ENCODE measurements around the gene ZAR1L.
"Not testable (repeated sequence)": the region's sequence is repeated elsewhere in the genome, so short reads cannot be mapped to it uniquely, and the experiment has no call there.

ZAR1L gene, protein sequence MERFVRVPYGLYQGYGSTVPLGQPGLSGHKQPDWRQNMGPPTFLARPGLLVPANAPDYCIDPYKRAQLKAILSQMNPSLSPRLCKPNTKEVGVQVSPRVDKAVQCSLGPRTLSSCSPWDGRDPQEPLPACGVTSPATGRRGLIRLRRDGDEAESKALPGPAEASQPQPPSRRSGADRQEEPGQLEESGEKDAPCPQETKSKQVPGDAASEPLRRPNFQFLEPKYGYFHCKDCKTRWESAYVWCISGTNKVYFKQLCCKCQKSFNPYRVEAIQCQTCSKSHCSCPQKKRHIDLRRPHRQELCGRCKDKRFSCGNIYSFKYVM

DNA sequence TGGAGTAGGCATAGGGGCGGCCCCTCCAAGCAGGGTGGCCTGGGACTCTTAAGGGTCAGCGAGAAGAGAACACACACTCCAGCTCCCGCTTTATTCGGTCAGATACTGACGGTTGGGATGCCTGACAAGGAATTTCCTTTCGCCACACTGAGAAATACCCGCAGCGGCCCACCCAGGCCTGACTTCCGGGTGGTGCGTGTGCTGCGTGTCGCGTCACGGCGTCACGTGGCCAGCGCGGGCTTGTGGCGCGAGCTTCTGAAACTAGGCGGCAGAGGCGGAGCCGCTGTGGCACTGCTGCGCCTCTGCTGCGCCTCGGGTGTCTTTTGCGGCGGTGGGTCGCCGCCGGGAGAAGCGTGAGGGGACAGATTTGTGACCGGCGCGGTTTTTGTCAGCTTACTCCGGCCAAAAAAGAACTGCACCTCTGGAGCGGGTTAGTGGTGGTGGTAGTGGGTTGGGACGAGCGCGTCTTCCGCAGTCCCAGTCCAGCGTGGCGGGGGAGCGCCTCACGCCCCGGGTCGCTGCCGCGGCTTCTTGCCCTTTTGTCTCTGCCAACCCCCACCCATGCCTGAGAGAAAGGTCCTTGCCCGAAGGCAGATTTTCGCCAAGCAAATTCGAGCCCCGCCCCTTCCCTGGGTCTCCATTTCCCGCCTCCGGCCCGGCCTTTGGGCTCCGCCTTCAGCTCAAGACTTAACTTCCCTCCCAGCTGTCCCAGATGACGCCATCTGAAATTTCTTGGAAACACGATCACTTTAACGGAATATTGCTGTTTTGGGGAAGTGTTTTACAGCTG, at the start of gene ZAR1L, which contains the start of gene BRCA2:
ZAR1L (minus strand) TSS at position 126 of the 790 bp plus-strand sequence. CDS start 3,438 bp downstream, outside the sequence.
BRCA2 (plus strand) TSS at position 271 of the 790 bp plus-strand sequence. CDS start 953 bp downstream, outside the sequence.
- peak; percentile 91 for DNase-seq

DNA sequence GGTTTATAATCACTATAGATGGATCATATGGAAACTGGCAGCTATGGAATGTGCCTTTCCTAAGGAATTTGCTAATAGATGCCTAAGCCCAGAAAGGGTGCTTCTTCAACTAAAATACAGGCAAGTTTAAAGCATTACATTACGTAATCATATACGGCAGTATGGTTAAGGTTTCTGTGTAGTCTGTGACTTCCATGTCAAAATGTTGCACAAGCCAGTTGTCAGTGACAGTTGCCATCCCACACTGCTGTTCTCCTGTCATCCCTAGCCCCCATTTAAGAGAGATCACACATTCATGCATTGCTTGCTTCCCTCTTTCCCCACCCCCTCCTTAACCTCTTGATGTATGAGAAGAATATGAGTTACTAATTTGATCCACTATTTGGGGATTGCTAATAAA, 47.4 kb upstream of the ZAR1L start:
- DNase-seq, result no peak

DNA sequence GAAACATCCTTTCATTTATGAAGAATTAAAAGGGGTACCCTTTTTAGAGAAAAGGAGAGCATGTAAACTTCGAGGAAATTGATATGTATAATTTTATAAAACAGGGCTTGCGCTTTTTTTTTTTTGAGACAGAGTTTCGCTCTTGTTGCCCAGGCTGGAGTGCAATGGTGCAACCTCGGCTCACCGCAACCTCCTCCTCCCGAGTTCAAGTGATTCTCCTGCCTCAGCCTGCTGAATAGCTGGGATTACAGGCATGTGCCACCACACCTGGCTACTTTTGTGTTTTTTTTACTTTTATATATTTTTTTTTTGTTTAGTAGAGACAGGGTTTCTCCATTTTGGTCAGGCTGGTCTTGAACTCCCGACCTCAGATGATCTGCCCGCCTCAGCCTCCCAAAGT, 40.8 kb upstream of the ZAR1L start:
- DNase-seq, result not testable (repeated sequence)

DNA sequence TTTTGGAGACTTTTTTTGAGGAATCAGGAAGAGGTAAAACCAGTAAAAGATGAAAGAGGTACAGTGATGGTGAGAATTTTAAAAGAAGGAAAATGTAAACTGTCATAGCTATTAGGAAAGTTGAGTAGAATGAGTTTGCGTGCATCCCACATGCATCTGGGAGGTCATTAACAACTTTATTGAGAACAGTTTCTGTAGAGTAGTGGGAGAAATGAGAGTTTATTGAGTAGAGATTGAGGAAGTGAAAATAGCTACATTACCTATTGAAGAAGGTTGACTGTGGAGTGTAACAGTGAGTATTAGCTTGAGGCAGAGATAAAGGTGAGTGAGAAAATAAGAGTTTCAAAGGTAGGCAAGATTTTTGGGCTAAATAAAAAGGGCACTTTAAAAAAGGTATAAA, 38.9 kb upstream of the ZAR1L start:
- no peak for DNase-seq

DNA sequence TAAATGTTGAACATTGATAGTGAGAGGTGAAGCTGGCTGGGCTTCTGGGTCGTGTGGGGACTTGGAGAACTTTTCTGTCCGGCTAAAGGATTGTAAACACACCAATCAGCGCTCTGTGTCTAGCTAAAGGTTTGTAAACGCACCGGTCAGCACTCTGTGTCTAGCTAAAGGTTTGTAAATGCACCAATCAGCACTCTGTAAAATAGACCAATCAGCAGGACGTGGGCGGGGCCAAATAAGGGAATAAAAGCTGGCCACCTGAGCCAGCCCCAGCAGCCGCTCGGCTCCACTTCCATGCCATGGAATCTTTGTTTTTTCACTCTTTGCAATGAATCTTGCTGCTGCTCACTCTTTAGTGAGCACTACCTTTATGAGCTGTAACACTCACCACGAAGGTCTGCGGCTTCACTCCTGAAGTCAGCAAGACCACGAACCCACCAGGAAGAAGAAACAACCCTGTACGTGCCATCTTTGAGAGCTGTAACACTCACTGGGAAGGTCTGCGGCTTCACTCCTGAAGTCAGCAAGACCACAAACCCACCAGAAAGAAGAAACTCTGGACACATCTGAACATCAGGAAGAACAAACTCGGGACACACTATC, 35.8 kb upstream of the ZAR1L start:
- not testable (repeated sequence) for DNase-seq

DNA sequence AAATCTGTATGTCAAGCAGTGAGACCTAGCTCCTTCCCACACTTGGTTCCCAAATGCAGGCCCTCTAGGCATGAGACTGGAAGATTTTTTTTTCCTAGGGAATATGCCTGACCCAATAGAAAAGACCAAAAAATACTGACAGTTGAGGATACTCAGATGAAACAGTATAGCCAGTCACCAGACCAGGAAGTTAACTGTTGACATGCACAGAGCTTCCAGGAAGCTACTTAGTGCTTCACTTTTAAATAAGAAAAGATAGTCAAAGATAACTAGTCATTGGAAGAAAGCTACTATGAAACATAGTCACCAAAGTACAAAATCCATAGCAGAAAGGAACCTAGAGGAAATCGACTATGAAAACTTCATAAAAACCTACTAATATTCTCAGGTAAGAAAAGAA, 32.5 kb upstream of the ZAR1L start:
- no peak for DNase-seq

DNA sequence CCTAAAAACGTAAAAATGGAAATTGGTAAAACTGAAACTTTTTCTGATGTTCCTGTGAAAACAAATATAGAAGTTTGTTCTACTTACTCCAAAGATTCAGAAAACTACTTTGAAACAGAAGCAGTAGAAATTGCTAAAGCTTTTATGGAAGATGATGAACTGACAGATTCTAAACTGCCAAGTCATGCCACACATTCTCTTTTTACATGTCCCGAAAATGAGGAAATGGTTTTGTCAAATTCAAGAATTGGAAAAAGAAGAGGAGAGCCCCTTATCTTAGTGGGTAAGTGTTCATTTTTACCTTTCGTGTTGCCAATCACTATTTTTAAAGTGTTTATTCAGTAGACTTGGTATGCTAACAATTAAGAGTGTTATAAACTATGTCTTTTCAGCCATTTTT, 25.8 kb upstream of the ZAR1L start:
- DNase-seq, result no peak

DNA sequence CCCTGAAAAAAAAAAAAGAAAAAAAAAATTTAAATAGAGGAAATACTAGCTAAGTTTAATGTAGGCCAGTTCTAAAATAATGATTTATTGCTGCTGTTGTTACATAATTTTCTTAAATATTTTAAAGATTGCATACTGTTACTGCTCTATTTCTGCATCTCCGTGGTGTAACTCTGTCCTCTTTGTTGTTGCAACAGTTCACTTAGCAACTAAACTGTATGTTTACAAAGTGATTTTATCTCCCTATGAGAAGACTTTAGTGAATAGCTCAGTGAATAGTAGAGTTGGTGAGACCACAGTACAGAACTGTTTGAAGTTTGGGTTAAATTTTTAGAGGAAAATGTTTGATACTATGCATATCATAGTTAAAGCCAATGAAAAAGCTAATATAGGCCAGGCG, 19.5 kb upstream of the ZAR1L start:
- DNase-seq, result no peak

DNA sequence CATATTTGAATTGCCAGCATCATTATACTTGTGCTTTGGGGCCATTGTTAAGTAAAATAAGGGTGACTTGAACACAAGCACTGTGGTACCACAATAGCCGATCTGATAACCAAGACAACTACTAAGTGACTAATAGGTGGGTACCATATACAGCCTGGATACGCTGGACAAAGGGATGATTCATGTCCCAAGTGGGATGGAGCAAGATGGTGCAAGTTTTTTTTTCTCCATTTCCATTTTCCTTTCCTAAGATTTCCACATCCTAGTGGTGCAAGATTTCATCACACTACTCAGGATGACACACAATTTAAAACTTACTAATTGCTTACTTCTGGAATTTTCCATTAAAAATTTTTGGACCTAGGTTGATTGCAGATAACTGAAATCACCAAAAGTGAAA, 15.3 kb upstream of the ZAR1L start:
- DNase-seq, result no peak

DNA sequence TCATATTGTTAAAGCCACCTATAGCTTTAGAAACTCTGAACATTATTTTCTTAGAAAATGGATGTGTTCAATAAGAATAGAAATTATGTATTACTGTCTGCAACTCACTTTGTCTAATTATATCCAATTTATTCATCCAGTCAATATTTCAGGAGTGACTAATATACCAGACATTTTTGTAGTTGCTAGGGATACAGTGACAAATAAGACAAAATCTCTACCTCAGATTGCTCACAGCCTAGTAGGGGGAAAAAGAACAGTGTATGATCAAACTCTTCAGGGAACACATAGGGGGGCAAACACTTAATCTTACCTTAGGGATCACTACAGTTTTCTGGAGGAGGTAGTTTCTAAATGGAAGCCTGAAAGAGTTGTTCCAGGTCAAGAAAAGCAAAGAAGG, 8.7 kb upstream of the ZAR1L start:
- no peak for DNase-seq

DNA sequence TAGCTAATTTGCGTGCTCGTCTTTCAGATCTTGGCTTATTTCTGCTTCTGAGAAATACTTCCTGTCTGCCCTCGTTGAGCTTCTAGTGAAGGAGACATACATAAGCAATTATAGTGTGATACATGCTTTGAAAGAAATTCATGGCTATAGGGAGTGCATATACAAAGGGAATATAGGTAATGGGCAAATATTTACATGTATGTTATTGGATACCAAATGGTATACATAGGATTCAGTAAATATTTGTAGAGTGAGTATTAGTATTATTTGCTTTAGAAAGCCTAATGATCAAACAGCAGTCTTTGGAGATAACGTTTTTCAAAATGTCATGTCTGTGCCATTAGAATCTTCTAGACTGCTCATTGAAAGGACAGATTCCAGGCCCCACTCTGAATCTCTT, 5.4 kb upstream of the ZAR1L start:
- DNase-seq, result no peak

DNA sequence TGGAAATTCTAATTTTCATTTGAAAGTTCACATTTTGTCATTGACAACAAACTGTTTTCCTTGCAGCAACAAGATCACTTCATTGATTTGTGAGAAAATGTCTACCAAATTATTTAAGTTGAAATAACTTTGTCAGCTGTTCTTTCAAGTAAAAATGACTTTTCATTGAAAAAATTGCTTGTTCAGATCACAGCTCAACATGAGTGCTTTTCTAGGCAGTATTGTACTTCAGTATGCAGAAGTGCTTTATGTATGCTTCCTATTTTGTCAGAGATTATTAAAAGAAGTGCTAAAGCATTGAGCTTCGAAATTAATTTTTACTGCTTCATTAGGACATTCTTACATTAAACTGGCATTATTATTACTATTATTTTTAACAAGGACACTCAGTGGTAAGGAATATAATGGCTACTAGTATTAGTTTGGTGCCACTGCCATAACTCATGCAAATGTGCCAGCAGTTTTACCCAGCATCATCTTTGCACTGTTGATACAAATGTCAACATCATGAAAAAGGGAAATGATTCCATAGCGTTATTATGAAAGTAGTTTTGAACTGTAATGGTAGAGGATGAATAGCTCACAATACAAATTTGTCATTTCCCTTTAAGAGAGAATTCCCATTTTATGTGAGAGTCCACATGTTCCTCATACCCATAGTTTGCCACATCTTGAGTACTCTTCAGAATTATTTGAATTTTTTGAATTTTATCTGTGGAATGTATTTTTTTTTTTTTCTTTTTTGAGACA, 2.7 kb upstream of the ZAR1L start:
- DNase-seq, result no peak

DNA sequence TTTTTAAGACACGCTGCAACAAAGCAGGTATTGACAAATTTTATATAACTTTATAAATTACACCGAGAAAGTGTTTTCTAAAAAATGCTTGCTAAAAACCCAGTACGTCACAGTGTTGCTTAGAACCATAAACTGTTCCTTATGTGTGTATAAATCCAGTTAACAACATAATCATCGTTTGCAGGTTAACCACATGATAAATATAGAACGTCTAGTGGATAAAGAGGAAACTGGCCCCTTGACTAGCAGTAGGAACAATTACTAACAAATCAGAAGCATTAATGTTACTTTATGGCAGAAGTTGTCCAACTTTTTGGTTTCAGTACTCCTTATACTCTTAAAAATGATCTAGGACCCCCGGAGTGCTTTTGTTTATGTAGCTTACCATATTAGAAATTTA, 1.3 kb upstream of the ZAR1L start:
- DNase-seq, result no peak

DNA sequence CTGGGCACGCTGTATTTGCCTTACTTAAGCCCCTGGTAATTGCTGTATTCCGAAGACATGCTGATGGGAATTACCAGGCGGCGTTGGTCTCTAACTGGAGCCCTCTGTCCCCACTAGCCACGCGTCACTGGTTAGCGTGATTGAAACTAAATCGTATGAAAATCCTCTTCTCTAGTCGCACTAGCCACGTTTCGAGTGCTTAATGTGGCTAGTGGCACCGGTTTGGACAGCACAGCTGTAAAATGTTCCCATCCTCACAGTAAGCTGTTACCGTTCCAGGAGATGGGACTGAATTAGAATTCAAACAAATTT, 821 bp upstream of the ZAR1L start:
- DNase-seq, result no peak

DNA sequence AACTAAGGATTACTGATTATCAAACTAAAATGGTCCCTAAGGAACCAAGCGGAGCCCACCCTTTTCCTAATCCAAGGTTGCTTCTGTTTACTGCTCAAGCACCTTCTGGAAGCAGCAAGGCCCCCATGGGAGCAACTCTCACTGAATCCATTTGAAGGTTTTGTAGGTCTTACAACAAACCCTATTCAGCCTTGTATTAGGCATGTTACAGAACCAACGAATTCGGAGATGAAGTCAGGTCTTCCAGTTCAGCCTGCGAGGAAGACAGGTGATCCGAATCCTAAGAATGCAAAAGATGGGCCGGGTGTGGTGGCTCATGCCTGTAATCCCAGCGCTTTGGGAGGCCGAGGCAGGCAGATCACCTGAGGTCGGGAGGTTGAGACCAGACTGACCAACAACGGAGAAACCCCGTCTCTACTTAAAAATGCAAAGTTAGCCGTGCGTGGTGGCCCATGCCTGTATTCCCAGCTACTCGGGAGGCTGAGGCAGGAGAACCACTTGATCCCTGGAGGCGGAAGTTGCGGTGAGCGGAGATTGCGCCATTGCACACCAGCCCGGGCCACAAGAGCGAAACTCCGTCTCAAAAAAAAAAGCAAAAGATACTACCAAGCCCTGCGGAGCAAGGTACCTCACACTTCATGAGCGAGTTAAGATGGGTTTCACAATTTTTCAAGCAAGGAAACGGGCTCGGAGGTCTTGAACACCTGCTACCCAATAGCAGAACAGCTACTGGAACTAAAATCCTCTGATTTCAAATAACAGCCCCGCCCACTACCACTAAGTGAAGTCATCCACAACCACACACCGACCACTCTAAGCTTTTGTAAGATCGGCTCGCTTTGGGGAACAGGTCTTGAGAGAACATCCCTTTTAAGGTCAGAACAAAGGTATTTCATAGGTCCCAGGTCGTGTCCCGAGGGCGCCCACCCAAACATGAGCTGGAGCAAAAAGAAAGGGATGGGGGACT, 609 bp downstream of the ZAR1L start:
- no peak for DNase-seq

DNA sequence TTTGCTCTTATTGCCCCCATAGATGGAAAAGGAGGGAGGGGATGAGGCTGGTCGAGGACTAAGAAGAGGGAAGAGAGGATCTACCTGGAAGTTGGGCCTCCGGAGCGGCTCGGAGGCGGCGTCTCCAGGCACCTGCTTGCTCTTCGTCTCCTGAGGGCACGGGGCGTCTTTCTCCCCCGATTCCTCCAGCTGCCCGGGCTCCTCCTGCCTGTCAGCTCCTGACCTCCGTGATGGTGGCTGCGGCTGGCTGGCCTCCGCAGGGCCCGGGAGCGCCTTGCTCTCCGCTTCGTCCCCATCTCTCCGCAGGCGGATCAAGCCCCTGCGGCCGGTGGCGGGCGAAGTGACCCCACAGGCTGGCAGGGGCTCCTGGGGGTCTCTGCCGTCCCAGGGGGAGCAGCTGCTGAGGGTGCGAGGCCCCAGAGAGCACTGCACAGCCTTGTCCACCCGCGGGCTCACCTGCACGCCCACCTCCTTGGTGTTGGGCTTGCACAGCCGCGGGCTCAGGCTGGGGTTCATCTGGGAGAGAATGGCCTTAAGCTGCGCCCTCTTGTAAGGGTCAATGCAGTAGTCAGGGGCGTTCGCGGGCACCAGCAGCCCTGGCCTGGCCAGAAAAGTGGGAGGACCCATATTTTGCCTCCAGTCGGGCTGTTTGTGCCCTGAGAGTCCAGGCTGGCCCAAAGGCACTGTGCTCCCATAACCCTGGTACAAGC, 3.8 kb downstream of the ZAR1L start:
- DNase-seq, result no peak

DNA sequence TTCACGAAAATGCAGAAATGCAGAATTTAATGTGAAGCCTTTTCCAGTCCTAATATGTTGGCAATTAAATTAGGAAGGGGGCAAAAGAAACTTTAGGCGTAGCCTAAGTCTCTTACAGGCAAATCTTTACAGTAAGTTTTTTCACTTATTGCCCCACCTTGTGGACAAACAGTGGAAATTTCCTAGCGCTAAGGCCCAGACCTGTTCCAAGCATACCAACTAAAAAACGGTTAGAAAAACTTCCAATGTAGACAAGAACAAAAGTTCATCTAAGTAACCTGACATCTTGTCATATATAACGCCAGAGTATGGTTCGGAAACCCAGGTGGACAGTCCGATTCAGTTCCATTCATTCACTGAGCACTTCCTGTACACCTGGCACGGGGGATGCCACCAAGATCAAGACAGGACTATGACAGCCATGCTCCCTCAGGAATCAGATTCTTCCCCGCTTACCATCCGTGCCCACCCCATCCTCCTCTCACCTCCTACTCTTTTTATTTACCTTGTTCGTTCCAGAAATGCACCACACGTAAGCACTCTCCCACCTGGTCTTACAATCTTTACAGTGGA, 4.9 kb downstream of the ZAR1L start:
- no peak for DNase-seq

DNA sequence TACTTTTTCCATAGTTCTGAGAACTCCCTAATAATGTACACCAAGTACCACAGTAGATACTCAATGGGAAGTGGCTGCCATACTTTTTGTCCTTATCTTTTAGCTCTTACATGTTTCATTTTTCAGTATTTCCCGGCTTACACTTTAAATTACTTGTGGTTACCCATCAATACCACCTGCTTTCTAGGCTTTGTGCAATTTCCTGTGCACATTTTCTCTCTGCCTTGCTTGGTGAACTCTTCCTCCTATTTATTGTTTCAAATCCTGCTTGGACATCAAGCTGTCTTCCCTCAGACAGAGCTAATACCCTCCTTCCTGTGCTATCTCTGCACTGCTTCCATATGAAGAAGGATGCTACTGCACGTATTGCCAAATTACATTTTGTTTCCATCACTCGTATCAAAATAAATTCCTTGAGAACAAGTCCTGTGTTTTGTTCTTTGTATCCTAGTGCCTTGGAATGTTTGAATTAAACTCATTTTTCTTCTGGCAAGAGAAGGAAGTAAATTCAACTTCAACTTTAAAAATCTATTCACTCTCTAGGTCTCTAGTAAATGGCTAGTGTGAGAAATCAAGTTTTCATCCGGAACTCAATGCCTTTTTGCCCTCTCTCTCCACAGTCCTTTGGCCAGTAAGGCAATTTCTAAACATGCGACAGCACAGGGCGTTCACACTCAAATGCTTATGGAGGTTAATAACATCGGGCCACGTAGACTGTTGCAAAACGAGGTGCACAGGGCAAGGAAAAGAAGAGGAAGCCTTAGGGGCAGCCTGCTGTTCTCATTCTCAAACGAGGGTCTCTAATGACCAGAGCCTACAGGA, 5.6 kb downstream of the ZAR1L start:
- DNase-seq, result no peak

DNA sequence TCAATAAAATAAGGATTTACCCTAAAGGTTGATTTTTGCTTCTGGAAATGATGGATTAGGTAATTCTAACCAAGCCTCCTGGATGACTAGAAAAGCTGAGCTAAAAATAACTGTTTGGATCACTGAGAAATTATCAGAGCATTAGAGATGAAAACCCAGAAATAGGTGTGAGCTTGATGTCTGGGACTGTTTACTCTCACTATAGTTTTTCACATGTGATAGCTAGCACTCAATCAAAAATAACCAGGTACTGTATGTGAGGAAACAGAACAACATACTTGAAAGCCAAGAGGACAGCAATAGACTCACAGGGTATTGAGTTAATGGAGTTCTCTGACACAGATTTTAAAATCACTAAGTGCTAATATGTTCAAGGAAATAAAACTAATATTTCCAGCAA, 9.5 kb downstream of the ZAR1L start:
- no peak for DNase-seq

DNA sequence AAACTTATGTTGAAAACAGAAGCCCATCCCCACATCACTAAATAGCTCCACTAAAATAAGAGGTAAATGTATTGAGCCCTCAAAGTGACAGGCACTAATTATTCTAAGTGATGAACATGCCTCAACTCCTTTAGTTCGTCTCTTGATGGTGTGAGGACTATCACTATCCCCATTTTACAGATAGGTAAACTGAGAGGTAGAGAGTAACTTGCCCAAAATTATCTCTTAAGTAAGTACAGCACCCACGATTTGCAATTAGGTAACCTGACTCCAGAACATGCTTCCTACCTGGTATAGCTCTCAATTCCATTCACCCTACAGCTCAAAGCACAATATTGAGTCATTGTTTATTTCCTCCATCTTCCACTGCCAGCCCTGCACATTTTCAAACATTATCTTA, 12.7 kb downstream of the ZAR1L start:
- DNase-seq, result no peak
